K562 (cell line): ENCODE measurements around the gene MMP15. TPM values are rescaled to one million over a fixed set of nuclear protein-coding genes. Genes with fewer than 3 reads are reported as not detected.
A peak's percentile ranks its signal among the peaks of the same experiment; 100 is the strongest.

ENCODE experiments used
- SAFB ChIP-seq: fragments of 200-400 bp; formaldehyde crosslinking; IDR thresholded peaks from 2 replicates; pipeline ENCODE4 v1.6.1; 2017; ENCODE audit warnings: low read depth, low read length, borderline replicate concordance
- SREBF1 ChIP-seq: fragments of 150-350 bp; IDR thresholded peaks from 2 replicates; pipeline ENCODE4 v1.6.1; 2014; ENCODE audit warnings: antibody characterized with exemption, low read depth, low read length, borderline replicate concordance
- polyA plus RNA-seq, 8 experiments: library from polyadenylated mRNA; depleted of rRNA in 4 of 8; stranded (reverse) in 5 of 8; unstranded in 3 of 8; fragments of >200 nt; fragmentation: Nextera tagmentation in 2 of 8; fragmentation: Illumina TruSeq in 1 of 8; extraction: Ambion mirVana in 2 of 8; extraction: Trizol in 1 of 8; gene quantifications; 2 replicates each; pipeline versions ENCODE4 v1.2.1 to v1.2.3, GENCODE V29; 2011 to 2014; ENCODE audit warnings: inconsistent platforms in 1 of 8, missing spikeins in 1 of 8
- total RNA-seq, 7 experiments: library from RNA; depleted of rRNA in 6 of 7; stranded (reverse); fragments of >200 nt in 6 of 7; fragmentation: Illumina TruSeq in 2 of 7; extraction: Trizol in 2 of 7; gene quantifications; 2 replicates each; pipeline versions ENCODE4 v1.2.1 to v1.2.3, GENCODE V29; 2011 to 2021; ENCODE audit warnings: low replicate concordance in 1 of 7
- TF ChIP-seq, protein P1 (sequence below), 2 experiments: fragments of 450-650 bp in 1 of 2; sonication (generic) in 1 of 2; formaldehyde crosslinking in 1 of 2; IDR thresholded peaks; 2 replicates each; pipeline versions ENCODE4 v1.7.1 to v1.9.0; 2016 to 2022; ENCODE audit warnings: inconsistent platforms in 1 of 2, mild to moderate bottlenecking in 1 of 2, missing genetic modification reagents in 1 of 2
- TF ChIP-seq, protein P2 (sequence below), 2 experiments: fragments of 450-650 bp; formaldehyde crosslinking in 1 of 2; IDR thresholded peaks; 2 replicates each; pipeline versions ENCODE4 v1.4.0 to v1.6.1; 2014 to 2020; ENCODE audit warnings: mild to moderate bottlenecking in 2 of 2, borderline replicate concordance in 1 of 2, low read depth in 1 of 2

MMP15 gene
- total and polyA plus RNA-seq, 9 of the 15 experiments (the other 6 are each of a cell fraction or from before 2014, with no cell fraction given): 0.01 to 20.4 (median 5.5) TPM

GRCh38 chr16:57994778-57995177 lies 30.8 kb upstream of the MMP15 start (continued):
- TF ChIP-seq, protein P1, sequence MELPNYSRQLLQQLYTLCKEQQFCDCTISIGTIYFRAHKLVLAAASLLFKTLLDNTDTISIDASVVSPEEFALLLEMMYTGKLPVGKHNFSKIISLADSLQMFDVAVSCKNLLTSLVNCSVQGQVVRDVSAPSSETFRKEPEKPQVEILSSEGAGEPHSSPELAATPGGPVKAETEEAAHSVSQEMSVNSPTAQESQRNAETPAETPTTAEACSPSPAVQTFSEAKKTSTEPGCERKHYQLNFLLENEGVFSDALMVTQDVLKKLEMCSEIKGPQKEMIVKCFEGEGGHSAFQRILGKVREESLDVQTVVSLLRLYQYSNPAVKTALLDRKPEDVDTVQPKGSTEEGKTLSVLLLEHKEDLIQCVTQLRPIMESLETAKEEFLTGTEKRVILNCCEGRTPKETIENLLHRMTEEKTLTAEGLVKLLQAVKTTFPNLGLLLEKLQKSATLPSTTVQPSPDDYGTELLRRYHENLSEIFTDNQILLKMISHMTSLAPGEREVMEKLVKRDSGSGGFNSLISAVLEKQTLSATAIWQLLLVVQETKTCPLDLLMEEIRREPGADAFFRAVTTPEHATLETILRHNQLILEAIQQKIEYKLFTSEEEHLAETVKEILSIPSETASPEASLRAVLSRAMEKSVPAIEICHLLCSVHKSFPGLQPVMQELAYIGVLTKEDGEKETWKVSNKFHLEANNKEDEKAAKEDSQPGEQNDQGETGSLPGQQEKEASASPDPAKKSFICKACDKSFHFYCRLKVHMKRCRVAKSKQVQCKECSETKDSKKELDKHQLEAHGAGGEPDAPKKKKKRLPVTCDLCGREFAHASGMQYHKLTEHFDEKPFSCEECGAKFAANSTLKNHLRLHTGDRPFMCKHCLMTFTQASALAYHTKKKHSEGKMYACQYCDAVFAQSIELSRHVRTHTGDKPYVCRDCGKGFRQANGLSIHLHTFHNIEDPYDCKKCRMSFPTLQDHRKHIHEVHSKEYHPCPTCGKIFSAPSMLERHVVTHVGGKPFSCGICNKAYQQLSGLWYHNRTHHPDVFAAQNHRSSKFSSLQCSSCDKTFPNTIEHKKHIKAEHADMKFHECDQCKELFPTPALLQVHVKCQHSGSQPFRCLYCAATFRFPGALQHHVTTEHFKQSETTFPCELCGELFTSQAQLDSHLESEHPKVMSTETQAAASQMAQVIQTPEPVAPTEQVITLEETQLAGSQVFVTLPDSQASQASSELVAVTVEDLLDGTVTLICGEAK (IDR thresholded peaks at IDR 0.05): peak; percentile 47
- TF ChIP-seq, protein P1 (CRISPR knock-in tag; IDR thresholded peaks at IDR 0.05): no peak
- no peak for TF ChIP-seq SREBF1
- no peak for TF ChIP-seq SAFB
- TF ChIP-seq, protein P2, sequence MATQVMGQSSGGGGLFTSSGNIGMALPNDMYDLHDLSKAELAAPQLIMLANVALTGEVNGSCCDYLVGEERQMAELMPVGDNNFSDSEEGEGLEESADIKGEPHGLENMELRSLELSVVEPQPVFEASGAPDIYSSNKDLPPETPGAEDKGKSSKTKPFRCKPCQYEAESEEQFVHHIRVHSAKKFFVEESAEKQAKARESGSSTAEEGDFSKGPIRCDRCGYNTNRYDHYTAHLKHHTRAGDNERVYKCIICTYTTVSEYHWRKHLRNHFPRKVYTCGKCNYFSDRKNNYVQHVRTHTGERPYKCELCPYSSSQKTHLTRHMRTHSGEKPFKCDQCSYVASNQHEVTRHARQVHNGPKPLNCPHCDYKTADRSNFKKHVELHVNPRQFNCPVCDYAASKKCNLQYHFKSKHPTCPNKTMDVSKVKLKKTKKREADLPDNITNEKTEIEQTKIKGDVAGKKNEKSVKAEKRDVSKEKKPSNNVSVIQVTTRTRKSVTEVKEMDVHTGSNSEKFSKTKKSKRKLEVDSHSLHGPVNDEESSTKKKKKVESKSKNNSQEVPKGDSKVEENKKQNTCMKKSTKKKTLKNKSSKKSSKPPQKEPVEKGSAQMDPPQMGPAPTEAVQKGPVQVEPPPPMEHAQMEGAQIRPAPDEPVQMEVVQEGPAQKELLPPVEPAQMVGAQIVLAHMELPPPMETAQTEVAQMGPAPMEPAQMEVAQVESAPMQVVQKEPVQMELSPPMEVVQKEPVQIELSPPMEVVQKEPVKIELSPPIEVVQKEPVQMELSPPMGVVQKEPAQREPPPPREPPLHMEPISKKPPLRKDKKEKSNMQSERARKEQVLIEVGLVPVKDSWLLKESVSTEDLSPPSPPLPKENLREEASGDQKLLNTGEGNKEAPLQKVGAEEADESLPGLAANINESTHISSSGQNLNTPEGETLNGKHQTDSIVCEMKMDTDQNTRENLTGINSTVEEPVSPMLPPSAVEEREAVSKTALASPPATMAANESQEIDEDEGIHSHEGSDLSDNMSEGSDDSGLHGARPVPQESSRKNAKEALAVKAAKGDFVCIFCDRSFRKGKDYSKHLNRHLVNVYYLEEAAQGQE (IDR thresholded peaks at IDR 0.05; ENCODE audit: borderline replicate concordance): peak; percentile 77; the same call in 1 of the 2 replicates
- TF ChIP-seq, protein P2 (CRISPR knock-in tag; IDR thresholded peaks at IDR 0.05; ENCODE audit: low read depth): no peak
